Prostate gland (tissue), 2 donors: ENCODE results near the gene INSRR. TPM values are rescaled to one million over a fixed set of nuclear protein-coding genes. Genes with fewer than 3 reads are reported as not detected.

Experiments used
- DNase-seq: peaks from one replicate; pipeline ENCODE4 v3.0.0-alpha.2; 2019; ENCODE audit warnings: low spot score
- H3K27ac ChIP-seq, 2 donors: fragments of 200-600 bp; sonication (generic); 2 replicates each; pipeline ENCODE4 v1.5.1; 2017 to 2019
- H3K27me3 ChIP-seq: fragments of 200-600 bp; sonication (generic); replicated peaks from 2 replicates; pipeline ENCODE4 v1.5.1; 2019; ENCODE audit not compliant: insufficient read depth
- H3K36me3 ChIP-seq, 2 donors: fragments of 200-600 bp; sonication (generic); 1 replicate in 1 of 2; 2 replicates in 1 of 2; pipeline versions ENCODE4 v1.5.1 to v1.8.1; 2017 to 2019
- H3K4me1 ChIP-seq: fragments of 200-600 bp; sonication (generic); replicated peaks from 2 replicates; pipeline ENCODE4 v1.5.1; 2019
- H3K4me3 ChIP-seq, 2 donors: fragments of 200-600 bp; sonication (generic); 2 replicates each; pipeline ENCODE4 v1.5.1; 2017 to 2019
- H3K9me3 ChIP-seq: fragments of 200-600 bp; sonication (generic); 2 replicates; pipeline ENCODE4 v1.5.1; 2017
- POLR2A ChIP-seq: fragments of 450-650 bp; IDR thresholded peaks from one replicate; pipeline ENCODE4 v1.6.1; 2016; ENCODE audit warnings: antibody characterized with exemption, mild to moderate bottlenecking
- POLR2AphosphoS5 ChIP-seq: sonication (generic); formaldehyde crosslinking; IDR thresholded peaks from one replicate; pipeline ENCODE4 v1.6.1; 2017; ENCODE audit warnings: antibody characterized with exemption
- WGBS: methylation state at CpG from one replicate; pipeline ENCODE4 v1.1.5; 2018; 5-methylcytosine and 5-hydroxymethylcytosine counted together
- intact Hi-C: fragments of 100-400 bp; cut with DNase I; formaldehyde crosslinking; loops from one replicate; pipeline ENCODE4 v1.14.2; 2022
- total RNA-seq, 2 donors: library from RNA; depleted of rRNA; stranded (reverse); fragments of >200 nt; gene quantifications; one replicate each; pipeline ENCODE4 v1.1.0, GENCODE V29; 2016
- TF ChIP-seq, protein P1 (sequence below), 4 experiments: fragments of 200-600 bp in 2 of 4; fragments of 450-650 bp in 2 of 4; sonication (generic) in 2 of 4; IDR thresholded peaks; 1 replicate in 3 of 4; 2 replicates in 1 of 4; pipeline ENCODE4 v1.5.1; 2016 to 2019; ENCODE audit warnings: antibody characterized with exemption in 4 of 4, mild to moderate bottlenecking in 2 of 4, moderate library complexity in 2 of 4

The INSRR gene
- total RNA-seq, 2 donors from 2014 or later: 0.18 to 3.0 TPM

- Histone ChIP-seq H3K9me3 (no peaks in the 10 kb centered on the region), H3K4me3 (no peak overlapping the region), H3K4me1 (no peaks in the 10 kb centered on the region), H3K27me3 (peaks cover 3% of the 10 kb centered on the region), H3K36me3 (no peaks in the 10 kb centered on the region), H3K27ac (no peak overlapping the region)
- TF ChIP-seq POLR2A (no peak), POLR2AphosphoS5 (no peak)
- TF ChIP-seq, protein P1, sequence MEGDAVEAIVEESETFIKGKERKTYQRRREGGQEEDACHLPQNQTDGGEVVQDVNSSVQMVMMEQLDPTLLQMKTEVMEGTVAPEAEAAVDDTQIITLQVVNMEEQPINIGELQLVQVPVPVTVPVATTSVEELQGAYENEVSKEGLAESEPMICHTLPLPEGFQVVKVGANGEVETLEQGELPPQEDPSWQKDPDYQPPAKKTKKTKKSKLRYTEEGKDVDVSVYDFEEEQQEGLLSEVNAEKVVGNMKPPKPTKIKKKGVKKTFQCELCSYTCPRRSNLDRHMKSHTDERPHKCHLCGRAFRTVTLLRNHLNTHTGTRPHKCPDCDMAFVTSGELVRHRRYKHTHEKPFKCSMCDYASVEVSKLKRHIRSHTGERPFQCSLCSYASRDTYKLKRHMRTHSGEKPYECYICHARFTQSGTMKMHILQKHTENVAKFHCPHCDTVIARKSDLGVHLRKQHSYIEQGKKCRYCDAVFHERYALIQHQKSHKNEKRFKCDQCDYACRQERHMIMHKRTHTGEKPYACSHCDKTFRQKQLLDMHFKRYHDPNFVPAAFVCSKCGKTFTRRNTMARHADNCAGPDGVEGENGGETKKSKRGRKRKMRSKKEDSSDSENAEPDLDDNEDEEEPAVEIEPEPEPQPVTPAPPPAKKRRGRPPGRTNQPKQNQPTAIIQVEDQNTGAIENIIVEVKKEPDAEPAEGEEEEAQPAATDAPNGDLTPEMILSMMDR (IDR thresholded peaks at IDR 0.05): no peak
- WGBS: 53% methylated on average over 5 of the region's 5 CpGs
- intact Hi-C loops: loop anchor here (5.0 kb wide), 1 partner anchor 51 kb away; no protein-coding TSS in a partner anchor
- no peak for DNase-seq
These were observed 22.8 kb downstream of the INSRR start for GRCh38 chr1:156836041-156836654.

DNA sequence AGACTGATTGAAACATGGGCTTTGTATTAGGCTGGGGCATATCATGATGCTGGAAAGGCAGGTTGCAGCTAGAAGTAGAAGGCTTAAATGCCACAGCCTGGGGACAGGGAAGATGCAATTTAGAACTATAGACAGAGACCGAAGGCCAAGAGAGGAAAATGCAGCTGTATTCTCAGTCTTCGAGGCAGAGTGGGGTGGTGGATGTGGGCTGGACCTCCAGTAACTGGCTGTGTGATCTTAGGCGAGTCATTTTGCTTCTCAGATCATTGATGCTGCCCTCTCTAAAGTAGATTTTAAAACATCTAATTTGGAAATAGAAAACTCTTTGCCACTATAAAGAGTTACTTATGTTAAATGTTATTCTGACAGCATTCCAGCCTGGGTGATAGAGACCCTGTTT lies 24.6 kb downstream of the INSRR start:
- 86% methylated on average over 3 of the region's 3 CpGs for WGBS

DNA sequence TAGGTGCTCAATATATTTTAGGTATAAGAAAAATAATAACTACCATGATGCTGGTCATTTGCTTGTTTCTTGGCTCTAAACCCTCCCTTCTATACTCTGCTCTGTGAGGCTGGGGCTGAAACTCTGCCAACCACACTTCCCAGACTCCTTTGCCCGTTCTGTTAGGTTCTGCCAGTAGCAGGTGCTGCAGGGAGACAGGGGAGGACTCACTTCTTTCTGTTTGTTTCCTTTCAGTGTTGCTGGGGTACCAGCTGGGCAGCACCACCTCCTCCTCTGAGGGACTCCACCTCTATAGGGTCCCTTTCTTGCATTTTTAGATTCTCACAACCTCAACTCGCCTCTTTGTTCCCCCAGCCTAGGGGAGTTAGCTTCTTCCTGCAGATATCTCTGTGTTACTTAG lies 25.3 kb downstream of the INSRR start:
- no peak for DNase-seq
- H3K4me1 ChIP-seq: no peaks in the 10 kb centered on the region
- TF ChIP-seq POLR2A: no peak
- TF ChIP-seq, protein P1 (IDR thresholded peaks at IDR 0.05): no peak
- TF ChIP-seq POLR2AphosphoS5: no peak
- H3K27ac ChIP-seq: no peak overlapping the region
- no peaks in the 10 kb centered on the region for H3K36me3 ChIP-seq
- 71% methylated on average over 2 of the region's 2 CpGs for WGBS
- no peaks in the 10 kb centered on the region for H3K9me3 ChIP-seq
- intact Hi-C loops: no loop called here
- H3K27me3 ChIP-seq: no peaks in the 10 kb centered on the region
- no peak overlapping the region for H3K4me3 ChIP-seq

More for the DNA sequence above, 24.6 kb downstream of the INSRR start:
- no peaks in the 10 kb centered on the region for H3K27me3 ChIP-seq
- intact Hi-C loops: no loop called here
- H3K36me3 ChIP-seq: no peaks in the 10 kb centered on the region
- H3K9me3 ChIP-seq: no peaks in the 10 kb centered on the region
- no peaks in the 10 kb centered on the region for H3K4me1 ChIP-seq
- no peak overlapping the region for H3K4me3 ChIP-seq
- DNase-seq: no peak
- no peak overlapping the region for H3K27ac ChIP-seq
- TF ChIP-seq POLR2AphosphoS5 (no peak), POLR2A (no peak)
- TF ChIP-seq, protein P1 (IDR thresholded peaks at IDR 0.05): no peak

DNA sequence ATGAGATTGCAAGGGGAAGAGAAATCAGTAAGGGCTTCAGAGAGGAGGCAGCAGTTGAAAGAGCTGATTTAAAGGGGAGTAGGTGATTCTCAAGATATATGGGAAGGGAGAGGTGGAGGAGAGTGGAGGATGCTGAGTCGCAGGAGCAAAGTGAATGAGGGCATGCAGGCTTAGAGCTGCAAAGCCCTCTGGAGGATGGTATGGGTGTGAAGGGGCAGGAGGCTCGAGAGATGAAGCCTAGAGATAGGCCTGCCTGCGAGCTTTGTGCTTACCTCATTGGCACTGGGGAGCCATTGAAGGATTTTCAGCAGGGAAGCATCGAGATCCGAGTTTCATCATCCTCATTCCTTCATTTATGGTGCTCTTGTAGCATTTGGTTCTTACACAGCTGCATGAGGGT lies 26.5 kb downstream of the INSRR start:
- Histone ChIP-seq H3K36me3 (no peaks in the 10 kb centered on the region), H3K9me3 (no peaks in the 10 kb centered on the region), H3K27ac (no peak overlapping the region), H3K27me3 (no peaks in the 10 kb centered on the region), H3K4me3 (no peak overlapping the region), H3K4me1 (no peaks in the 10 kb centered on the region)
- no peak for DNase-seq
- TF ChIP-seq POLR2A: no peak
- TF ChIP-seq POLR2AphosphoS5: no peak
- TF ChIP-seq, protein P1 (IDR thresholded peaks at IDR 0.05): no peak
- intact Hi-C loops: no loop called here
- 74% methylated on average over 5 of the region's 5 CpGs for WGBS
